Mesenteric fat pad (tissue), 1 donor: ENCODE results near the gene NEU4. TPM values are rescaled to one million over a fixed set of nuclear protein-coding genes. Genes with fewer than 3 reads are reported as not detected.
A peak's percentile ranks its signal among the peaks of the same experiment; 100 is the strongest.

ENCODE experiments used
- DNase-seq: peaks from one replicate; pipeline ENCODE4 v3.0.0-alpha.2; 2020; ENCODE audit warnings: low spot score
- total RNA-seq: library from RNA; stranded (reverse); fragmentation: NEBNext Ultra II Directional; extraction: Animal tissue kit (Norgen Biotek cat#: 25700); gene quantifications from one replicate; pipeline ENCODE4 v1.2.1, GENCODE V29; 2021
- donor health status: DM: yes; HTN: yes; CAD: no.

NEU4 gene
- total RNA-seq, 1 donor from 2014 or later: 1.1 TPM

GRCh38 chr2:241850544-241851324 is 41.7 kb downstream of the NEU4 start:
- peak; percentile 81 for DNase-seq

- peak; percentile 79 for DNase-seq
Observed at GRCh38 chr2:241851325-241852115, 42.5 kb downstream of the NEU4 start.

DNA sequence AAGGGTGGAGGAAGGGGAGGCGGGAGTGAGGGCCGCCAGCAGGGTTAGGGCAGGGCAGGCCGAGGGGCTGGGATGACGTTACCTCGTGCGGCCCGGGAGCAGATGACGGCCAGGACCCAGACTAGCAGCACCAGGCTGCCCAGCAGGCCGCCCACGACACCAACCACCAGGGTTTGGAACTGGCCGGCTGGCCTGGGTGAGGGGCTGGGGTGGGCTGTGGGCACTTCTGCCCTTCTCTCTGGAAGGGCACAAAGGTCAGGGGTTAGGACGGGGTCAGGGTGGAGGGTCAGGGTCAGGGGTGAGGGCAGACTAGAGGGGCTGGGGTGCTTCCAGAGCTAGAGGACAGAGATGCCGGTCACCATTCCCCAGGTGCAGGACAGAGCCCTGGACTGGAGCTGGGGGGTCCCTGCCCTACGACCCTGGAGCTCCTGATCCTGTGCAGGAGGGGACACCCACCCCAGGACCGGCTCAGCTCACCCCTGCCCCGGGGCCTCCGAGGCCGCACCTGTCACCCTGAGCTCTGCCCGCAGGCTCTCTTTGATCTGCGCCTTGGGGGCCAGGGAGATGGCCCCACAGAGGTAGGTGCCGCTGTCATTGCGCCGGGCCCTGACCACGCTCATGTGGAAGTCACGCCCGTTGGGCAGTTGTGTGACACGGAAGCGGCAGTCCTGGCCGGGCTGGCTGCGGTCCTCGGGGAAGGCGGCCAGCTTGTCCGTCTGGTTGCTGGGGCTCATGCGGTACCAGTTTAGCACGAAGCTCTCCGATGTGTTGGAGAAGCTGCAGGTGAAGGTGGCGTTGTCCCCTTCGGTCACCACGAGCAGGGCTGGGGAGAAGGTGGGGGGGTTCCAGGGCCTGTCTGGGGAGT is 43.4 kb downstream of the NEU4 start:
- peak; percentile 86 for DNase-seq

- peak; percentile 85 for DNase-seq
Observed at GRCh38 chr2:241852981-241853631, 44.1 kb downstream of the NEU4 start.

DNA sequence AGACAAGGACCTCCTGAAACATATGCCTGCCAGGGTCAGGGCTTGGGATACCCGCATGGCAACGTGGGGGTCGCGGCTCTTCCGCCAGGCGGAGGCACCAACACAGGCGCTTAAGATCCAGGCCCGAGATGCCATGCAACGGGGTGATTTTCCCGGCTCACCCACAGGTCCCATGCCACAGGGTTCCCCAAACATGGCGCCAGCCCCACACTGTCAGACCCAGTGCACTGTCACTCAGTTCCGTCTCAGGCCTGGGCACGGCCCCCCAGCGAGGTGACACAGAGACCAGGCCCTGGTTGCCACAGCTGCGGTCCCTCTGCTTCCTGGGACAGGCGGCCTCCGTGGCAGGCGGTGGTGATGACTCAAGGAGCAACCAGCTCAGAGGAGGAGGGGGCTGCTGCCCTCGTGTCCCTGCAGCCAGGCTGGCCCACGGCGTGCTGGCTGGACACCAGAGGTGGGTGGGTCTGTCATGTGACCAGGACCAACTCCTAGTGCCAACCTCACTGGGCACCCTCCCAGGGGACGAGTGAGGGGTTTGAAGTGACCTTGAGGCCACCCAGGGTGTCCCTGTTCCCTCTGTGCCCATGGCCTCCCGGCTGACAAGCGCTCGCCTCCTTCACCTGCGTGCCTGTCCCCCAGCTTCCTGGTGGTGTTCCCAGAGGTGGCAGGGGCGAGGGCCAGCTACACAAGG is 44.8 kb downstream of the NEU4 start:
- DNase-seq: peak; percentile 87

- DNase-seq: peak; percentile 78
Observed at GRCh38 chr2:241854342-241855244, 45.6 kb downstream of the NEU4 start.

- DNase-seq: no peak
Observed at GRCh38 chr2:241855245-241855887, 46.4 kb downstream of the NEU4 start.

GRCh38 chr2:241855888-241856422 is 47.0 kb downstream of the NEU4 start:
- DNase-seq: no peak

DNA sequence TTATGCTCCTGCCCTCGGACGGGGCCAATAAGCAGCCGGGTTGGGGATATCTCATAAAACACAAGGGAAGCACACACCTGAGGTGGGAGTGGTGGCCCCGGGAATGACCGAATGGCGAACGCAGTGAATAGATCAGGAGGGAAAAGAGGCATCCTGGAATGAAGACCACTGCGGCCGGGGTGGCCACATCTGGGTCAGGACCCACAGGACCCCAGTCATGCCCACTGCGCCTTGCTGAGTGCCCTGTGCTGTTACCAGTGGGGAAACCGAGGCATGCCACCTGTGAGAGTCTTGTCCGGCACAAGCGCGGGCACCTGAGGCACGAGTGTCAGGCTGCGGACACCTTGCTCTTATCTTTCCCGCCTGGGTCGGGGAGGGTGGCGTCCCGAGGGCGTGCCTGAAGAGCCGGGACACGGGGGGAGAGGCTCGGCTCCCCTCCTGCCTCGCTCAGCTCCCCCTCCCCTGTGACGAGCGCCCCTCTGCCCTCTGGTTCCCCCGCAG is 48.1 kb downstream of the NEU4 start:
- no peak for DNase-seq

DNA sequence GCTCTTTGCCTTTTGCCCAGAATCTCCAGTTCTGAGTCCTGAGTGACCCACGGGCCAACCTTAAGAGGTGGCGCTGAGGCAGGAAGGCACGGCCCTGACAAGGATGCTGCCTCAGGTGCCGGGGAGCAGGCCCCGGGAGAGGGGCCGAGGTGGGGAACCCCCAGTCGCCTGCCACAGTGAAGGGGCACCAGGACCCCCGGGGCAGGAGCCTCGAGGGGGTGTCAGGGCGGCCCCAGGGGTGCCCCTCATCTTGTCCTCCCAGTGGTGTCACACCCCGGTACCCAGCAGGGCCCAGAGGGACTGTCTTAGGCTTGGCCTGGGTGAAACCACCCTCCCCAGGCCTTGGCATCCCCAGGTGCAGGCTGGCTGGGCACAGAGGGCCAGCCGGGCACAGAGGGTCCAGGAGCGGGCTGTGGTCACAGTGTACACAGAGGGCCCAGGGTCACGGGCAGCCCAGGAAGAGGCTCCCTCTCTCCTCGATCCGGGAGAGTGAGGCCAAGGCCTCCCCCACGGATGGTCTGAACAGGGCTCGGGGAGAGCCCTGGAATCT is 48.7 kb downstream of the NEU4 start:
- no peak for DNase-seq

DNA sequence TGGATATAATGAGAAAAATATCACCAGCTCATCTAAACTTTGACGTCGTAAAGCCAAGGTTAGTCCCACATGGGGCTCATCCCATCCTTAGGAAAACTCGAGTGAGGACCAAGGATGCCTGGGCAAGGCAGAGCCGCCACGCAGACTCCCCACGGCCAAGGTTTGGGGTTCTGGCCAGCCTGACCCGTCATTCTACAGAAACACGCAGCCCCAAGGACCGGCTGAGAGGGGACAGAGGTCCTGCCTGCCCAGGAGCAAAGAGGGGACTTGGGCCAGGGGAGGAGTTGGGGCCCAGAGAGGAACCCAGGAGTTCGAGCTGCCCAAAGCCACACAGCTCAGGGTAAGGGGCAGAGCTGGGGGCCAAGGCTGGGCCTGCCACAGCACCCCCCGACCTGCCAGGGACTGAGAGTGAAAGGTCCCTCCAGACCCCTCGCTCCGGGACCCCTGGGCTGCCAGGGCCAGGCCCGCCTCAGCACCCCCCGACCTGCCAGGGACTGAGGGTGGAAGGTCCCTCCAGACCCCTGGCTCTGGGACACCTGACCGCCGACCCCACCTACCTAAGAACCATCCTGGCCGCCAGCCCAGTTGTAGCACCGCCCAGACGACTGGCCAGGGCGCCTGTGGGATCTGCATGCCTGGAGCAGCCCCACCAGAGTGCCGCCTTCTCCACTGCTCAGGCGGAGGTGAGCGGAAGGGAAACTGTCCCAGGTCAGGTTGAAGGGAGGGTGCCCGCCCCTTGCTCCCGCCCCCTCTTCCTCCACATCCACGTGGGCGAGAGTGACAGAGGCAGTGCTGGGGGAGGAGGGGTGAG is 49.4 kb downstream of the NEU4 start, which contains the start of gene PDCD1:
PDCD1 (minus strand) TSS at position 689 of the 811 bp plus-strand sequence; CDS start at position 633, 56 bp downstream.
- DNase-seq: no peak

GRCh38 chr2:241859017-241859435 is 50.0 kb downstream of the NEU4 start:
- no peak for DNase-seq

DNA sequence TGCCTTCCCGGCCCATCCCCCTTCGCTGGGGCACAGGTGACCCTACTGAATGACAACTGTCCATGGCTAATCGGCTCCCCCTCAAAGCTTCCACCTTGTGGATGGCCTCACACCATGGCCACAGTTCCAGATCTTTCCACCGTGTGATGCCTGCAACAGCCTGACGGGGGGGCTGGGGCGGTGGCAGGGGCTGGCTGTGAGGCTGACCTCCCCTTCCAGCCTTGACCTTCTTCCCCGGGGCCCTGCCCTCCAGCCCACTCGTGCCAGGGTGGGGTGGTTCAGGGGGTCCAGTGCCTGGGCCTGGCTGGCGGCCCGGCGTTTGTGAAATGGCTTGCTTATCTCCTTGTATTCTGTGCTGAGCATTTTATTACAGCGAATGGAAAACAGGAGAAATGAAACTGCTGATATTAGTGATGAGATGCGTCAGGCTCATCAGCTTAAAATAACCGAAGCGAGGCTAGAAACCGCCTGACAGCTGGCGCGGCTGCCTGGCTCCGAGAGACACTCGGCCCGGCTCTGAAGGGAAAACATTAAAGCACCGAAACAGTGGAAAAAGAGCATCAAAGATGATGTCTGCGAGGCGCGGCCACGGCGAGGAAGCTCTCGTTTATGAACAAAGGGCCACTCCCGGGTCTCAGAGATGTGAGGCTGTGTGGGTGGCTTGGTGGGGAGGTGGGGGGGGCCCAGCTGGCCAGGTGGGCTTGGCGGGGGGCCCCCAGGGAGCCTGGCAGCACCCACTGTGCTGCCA is 50.6 kb downstream of the NEU4 start:
- DNase-seq: no peak

DNA sequence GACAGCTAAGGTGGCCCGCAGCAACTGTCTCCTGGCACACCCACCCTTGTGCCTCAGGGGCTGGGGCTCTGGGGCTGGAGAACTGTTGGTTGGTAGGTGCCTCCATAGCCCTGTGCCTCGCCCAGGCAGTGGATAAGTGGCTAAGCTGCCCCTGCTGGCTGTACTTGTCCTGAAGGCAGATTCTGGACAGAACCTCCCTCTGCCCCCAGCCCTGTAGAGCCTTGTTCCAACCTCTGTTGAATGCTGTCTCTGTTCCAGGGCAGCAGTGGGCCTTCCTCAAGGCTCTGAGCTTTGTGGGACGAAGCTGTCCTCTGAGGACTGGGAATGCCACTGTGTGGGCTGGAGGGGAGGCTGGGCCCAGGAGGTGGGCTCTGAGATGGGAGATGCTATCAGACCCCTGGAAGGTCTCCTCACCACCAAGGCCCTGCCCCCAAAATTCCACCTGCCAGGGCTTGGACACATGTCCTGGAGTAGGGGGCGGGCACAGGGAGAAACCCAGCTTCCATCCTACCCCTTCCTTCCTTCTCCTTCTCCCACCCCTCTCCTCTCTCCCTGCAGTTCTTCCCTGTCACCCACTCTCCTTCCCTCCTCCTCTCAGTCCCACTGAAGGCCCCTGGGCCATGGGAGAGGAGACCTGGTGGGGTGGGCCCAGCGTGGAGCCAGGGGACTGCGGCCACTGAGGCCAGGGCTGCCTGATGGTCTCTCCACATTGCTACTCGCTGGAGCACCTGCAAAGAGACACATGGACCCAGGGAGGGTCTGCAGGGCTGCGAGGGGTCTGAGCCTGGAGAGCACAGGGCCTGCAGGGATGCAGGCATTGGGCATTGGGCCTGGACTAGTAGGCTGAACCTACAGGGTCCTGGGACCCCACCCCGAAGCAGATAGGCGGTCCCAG is 51.4 kb downstream of the NEU4 start:
- no peak for DNase-seq

GRCh38 chr2:241861264-241861663 is 52.3 kb downstream of the NEU4 start:
- no peak for DNase-seq
